ENCODE data around the gene NAT16.

GRCh38 chr7:101162551-101163278, 17.4 kb downstream of the NAT16 start:
- TF ChIP-seq CTCF (IDR thresholded peaks at IDR 0.05; ENCODE audit: low read depth, low read length) (no peak), EZH2phosphoT487 (IDR thresholded peaks at IDR 0.05; ENCODE audit: low read depth) (no peak)

All from OCI-LY3 (cell line).